GM12872 (cell line): ENCODE measurements around the gene ODAPH.

Source experiments
- TF ChIP-seq, protein P1 (sequence below): IDR thresholded peaks from 3 replicates; pipeline ENCODE4 v1.5.1; 2011; ENCODE audit warnings: low read depth, mild to moderate bottlenecking, low read length, moderate library complexity; ENCODE audit not compliant: insufficient read depth

ODAPH gene

DNA sequence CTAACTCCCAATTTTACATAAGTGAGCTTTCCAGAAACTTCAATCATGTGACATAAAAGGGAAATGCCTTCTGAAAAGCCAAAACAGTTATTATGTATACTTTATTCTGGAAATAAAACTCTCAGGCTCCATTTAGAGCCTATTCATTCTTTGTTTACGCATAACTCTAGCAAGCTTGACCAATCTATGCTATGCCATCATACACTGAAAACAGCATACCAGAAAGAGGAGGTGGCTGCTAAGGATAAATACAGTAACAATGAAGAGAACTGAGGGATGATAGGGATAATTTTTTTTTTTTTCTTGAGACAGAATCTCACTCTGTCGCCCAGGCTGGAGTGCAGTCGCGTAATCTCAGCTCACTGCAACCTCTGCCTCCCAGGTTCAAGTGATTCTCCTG lies 50.1 kb downstream of the ODAPH start:
- TF ChIP-seq, protein P1, sequence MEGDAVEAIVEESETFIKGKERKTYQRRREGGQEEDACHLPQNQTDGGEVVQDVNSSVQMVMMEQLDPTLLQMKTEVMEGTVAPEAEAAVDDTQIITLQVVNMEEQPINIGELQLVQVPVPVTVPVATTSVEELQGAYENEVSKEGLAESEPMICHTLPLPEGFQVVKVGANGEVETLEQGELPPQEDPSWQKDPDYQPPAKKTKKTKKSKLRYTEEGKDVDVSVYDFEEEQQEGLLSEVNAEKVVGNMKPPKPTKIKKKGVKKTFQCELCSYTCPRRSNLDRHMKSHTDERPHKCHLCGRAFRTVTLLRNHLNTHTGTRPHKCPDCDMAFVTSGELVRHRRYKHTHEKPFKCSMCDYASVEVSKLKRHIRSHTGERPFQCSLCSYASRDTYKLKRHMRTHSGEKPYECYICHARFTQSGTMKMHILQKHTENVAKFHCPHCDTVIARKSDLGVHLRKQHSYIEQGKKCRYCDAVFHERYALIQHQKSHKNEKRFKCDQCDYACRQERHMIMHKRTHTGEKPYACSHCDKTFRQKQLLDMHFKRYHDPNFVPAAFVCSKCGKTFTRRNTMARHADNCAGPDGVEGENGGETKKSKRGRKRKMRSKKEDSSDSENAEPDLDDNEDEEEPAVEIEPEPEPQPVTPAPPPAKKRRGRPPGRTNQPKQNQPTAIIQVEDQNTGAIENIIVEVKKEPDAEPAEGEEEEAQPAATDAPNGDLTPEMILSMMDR, result no peak

DNA sequence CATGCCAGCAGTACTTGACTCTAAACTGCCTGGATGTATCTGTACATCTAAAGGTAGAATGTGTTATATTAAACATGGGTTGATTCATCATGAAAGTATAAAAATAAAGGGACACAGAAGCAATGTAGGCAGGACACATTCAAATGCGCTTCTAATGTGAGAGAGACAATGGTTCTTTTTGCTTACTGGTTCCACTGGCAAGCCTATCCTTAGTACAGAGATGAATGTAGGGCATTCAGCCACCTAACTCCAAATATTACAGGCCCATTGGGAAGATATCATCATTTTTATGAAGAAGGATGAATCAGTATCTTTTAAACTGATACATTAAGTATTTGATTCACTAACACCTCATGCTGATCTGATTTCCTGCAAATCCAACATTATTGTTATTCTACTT lies 56.4 kb downstream of the ODAPH start:
- TF ChIP-seq, protein P1, result no peak
